NCI-H128 (cell line): Measurements from ENCODE around the gene AP1G2.

Experiments
- DNase-seq: peaks from one replicate; lab custom pipeline; 2025; ENCODE audit not compliant: unreplicated experiment; lab: John Stamatoyannopoulos, UW

Gene AP1G2

DNA sequence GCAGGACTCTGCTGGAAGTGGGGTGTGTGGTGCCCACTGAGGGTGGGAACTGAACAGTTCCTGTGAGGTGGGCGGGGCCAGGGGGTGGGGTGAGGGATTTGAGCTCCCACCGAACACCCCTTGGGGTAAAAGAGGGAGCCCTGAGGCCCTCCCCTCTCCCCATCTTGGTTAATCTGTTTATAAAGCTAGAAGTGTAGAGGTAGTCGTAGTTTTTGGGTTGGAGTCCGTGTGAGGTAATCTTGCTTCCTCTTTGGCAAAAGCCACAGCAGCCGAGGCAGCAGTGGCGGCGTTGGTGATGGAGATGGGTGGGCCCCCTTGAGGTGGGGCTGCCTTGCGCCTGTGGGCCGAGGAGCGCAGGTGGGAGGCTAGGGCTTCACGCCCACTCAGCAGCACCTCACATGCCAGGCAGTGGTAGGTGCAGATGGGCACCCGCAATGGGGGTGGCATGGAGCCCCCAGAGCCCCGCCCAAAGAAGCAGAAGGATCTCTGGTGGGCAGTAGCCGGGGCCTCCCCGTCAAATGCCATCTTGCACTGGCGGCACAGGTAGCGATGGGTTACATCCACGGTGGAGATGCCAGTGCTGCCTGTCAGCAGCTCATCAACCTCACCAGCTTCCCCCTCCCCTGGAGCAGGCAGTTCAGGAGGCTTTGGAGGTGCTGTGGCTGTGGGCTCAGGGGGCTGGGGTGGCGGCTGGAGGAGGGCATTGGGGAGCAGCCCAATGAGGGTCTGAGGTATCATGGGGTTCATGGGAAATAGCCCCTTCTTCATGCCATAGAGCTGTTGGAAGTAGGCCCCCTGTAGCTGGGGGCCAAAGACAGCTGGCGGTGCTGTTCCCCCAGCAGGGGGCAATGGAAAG lies 45.6 kb downstream of the AP1G2 start:
- no peak for DNase-seq

DNA sequence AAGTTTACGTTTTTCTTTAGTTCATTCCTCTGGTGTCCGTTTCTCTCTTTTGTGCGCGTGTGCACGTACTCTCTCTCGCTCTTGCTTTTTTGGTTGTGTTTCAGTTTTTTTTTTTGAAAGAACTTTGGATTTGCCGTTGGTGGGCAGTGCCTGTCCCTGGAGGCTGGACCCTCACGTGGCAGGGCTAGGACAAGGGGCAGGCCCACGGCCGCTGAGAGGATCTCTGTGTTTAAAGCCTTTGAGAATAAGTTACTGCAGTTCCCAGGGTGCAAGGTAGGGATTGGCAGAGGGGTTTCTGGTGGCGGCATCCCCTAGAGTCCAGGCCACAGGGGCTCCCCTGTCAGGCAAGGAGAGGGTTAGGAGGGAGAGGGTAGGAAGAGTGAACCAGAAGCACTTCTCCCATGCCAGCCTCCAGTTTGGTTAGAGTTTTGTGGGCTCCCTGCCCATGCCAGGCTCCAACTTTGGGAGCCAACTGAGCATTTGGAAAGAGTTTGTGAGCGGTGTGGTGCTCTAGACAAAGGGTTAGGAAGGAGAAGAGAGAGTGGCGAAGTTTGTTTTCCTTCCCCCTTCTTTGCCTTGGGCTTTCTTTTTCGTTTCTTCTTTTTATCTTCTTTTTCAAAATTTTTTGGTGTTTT lies 46.6 kb downstream of the AP1G2 start:
- no peak for DNase-seq

DNA sequence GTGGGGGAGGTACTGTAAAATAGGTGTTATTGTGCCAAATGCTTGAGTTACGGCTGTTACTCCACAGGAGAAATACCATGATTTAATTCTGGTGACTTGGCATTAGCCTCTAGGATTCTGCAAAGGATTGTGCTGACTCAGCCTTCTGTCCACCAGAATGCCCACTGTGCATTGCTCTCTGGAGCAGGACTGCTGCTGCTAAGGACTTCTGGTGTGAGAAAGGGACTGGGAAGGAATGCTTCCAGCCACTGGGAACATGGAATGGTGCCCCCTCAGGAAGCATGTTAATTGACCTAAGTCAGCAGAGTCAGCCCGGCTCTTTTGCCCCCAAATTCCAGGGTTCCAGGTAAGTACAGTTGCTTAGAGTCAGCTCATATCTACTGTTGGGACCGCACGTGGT lies 48.9 kb downstream of the AP1G2 start:
- no peak for DNase-seq

DNA sequence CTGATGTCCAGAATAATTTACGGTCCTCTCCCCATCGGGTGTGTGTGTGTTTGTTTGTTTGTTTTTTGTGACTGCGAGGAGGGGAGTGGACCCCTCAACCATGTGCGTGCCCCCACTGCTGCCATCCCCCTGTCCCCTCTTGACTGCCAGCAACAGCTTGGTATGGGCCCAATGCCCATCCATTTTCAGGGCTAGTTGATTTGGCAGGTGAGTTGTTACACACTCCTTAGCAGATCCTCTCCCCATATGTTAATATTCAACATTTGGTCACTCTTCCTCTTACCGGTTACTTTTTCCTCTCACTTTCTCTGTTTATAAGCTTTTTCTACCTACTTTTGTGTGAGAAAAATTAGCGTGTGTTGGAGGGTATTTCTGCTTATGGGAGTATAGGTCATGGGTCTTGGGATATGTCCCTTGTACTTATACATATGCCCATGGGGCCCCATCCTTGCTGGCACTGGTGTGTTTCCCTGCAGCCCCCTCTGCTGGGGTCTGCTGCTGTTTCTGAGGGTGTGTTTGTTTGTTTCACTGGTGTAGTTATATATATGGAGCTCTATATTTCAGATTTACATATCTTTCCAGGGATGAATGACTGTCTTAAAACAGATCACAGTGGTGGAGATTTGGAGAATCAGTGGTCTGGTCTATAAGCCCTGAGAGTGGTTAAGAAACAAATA lies 49.8 kb downstream of the AP1G2 start:
- no peak for DNase-seq

DNA sequence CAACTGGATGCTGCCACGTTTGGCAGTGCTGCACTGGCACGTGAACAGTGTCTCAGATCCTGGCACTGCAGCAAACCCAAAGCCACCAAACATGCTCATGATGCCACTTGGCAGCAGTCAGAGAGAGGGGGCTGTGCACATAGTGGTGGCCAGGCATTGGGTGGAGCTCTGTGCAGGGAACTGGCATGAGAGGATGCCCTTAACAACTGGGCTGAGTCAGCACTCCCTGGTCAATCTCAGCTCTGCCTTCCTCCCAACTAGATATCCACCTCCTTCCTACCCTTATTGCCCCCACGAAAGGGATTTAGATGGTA lies 53.0 kb downstream of the AP1G2 start:
- DNase-seq: no peak

DNA sequence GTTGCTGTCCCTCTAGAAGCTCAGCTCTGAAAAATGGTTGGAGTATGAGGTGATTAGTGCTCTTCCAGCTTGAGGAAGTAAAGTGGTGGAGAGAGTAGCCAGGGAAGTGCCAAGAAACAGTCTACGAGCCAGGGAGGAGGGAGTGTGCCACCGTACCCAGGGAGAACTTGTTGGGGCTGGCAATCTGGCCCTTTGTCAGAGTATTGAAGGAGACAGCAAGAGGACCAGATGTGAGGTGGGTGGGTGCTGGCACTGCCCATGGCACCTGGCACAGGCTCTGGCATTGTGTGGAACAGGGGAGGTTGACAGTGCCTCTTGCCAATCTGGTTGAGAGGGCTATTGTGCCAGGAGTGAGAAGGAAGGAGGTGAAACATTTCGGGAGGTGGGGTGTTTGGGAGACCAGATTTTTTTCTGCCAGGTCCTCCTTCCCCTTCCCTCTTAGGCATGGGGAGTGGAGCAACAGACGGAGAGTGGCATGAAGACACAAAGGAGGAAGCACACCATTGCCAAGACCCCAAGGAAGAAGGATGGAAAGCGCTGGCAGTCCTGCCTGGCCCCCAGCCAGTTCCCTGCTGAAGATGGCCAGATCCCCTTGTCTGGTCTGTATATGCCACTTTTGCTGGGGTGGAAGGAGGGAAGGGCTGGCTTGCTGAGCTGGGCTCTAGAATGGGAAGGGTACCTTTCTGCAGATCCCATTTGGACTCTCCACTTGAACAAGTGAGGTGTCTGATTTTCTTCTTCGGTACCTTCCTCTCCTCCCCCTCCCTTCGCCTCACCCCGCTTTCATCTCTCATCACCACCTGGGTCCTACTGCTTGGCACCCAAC lies 53.6 kb downstream of the AP1G2 start:
- no peak for DNase-seq

DNA sequence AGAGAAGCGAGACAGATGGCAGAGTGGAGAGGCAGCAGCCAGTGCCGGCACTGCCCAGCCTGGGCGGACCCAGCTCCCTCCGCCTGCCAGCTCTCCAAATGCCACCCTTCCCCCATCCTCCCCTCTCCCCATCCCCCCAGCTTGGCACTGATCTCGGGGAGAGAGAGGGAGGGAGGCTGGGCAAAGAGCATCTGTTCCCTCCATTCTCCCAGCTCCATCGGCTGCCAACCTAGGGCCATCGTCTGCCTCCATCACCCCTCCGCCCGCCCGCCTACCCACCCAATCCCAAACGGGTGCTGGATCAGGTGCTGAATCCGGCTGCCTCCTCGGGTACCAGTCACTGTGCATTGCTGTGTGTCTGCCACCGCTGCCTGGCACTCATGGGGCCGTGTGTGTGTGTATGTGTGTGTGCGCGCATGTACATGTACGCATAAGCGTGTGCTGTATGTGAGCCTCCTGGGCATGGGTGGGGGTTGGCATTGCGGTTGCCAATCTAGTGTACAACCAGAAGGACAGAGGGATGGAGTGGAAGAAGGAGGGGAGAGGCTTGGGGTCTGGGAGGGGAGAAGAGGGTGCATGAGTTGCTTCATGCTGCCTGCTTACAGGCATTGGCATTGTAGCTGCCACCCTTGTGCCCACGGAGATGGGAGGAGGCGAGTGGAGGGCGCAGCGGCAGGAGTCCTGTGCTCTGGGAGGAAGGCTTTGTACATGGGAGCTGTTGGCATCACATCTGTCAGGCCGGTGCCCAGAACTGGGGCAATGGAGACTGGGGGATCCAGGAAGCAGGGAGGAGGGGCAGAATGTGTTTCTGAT lies 54.4 kb downstream of the AP1G2 start:
- DNase-seq: peak; percentile 74

DNA sequence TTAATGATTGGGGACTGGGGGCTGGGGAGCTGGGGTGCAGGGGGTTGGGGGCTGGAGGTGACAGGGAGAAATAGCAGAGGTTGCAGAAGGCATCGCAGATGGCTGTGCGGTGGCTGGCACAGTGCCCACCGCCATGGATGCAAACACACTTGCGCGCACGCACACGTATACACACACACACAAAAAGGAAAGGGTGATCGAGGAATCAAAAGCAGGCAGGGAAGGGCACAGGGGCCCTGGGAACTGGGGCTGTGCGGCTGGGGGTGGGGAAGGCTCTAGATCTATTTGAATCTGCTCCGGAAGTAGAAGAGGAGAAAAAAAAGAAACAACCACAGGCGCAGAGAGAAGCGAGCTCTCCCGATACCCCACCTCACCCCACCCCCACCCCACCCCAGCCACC lies 55.4 kb downstream of the AP1G2 start:
- peak; percentile 23 for DNase-seq
